Raji (cell line): ENCODE measurements around the gene EN2.

Experiments
- POLR2A ChIP-seq: IDR thresholded peaks from 2 replicates; pipeline ENCODE4 v1.6.1; 2011; ENCODE audit warnings: low read depth, low read length, control low read depth; ENCODE audit not compliant: insufficient read depth

Gene EN2

GRCh38 chr7:155439311-155440017 is 18.5 kb upstream of the EN2 start:
- no peak for TF ChIP-seq POLR2A

DNA sequence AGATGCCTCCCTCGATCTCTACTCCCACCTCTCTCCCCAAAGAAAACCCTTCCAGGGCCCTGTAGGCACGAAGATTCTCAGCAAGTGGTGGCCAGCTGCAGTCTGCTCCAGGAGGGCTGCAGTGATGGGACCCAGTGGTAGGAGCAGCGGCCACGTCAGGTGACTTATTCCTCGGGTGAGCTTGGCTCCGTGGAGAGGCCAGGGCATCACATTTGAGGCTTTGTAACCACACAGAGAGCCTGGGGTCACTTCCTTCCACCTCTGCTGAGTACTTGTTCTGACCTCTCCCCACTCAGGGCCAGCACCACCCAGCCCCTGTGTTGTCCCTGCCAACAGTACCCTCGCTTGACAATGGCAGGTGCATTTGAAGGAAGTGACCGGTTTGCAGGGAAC is 17.9 kb upstream of the EN2 start:
- no peak for TF ChIP-seq POLR2A

DNA sequence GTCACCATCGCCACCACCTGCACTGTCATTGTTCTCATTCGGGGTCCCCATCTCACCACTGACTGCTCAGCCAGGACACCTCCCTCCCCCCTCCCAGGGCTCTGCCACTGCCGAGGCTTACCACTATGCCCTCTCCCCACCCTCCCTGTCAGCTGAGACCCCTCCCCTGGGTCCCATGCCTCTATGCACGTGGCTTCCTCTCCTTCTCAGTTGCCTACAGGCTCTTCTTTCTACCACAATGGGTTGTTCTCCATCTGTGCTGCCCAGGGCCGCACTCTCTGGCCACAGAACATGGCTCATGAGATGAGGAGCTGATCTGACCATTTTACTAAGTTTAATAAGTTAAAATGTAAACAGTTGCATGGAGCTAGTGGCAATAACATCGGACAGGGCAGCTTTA is 16.1 kb upstream of the EN2 start:
- TF ChIP-seq POLR2A: no peak

DNA sequence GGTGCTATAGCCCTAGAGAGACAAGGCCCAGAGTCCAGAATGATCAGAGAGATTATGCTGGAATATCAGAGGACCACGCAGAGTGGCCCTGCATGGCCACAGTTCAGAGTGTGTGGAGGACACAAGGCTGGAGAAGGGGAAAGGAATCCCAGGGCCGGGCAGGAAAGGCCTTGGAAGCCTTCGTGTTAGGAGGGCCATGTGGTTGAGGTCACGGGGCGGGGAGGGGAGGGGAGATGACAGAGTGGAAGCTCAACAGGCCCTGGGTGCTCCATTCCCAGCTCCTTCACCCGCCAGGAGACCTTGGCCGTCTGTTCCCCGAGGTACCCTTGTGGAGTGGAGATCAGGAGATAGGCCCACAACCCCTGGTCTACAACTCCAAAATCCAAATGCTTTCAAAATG is 13.2 kb upstream of the EN2 start:
- TF ChIP-seq POLR2A: no peak

- no peak for TF ChIP-seq POLR2A
Measured at GRCh38 chr7:155447603-155448002, 10.3 kb upstream of the EN2 start.

DNA sequence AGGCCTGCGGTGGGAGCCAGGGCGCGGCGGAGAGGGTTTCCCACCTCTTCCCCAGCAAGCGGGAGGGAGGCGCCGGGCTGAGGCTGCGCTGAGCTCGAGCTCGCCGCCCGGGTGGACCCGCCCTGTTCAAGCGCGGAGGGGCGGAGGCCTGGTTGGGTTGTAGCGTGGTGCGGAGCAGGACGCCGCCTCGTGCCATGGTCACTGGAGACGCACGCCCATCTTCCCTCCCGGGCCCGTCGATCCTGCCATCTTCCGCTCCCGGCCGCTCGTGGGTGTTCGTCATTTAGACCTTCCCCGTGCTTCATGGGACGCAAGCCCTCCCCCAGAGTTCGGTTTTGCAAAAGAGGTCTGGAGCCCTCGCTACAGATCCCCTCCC is 9.3 kb upstream of the EN2 start:
- no peak for TF ChIP-seq POLR2A

- TF ChIP-seq POLR2A: no peak
Measured at GRCh38 chr7:155449008-155449868, 8.7 kb upstream of the EN2 start.

- no peak for TF ChIP-seq POLR2A
Measured at GRCh38 chr7:155449869-155450557, 7.9 kb upstream of the EN2 start.

DNA sequence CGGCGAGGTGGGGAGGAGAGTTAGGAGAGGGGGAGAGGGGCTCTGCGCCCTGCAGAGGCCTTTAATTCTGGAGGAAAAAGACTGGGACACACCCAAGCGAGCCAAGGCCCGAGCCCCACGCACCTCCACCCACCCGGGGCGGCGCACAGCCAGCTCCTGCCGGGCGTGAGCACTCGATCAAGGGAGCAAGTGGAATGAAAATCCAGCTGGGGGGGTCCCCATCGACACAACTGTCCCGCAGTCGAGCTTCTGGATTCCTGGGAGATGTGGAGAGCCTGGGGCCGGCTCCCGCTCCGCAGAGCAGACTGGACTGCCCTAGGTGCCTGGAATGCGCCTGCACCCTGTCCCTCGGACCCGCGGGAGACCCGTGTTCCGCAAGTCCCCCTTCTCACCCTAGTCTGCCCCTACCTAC is 7.4 kb upstream of the EN2 start:
- TF ChIP-seq POLR2A: no peak

DNA sequence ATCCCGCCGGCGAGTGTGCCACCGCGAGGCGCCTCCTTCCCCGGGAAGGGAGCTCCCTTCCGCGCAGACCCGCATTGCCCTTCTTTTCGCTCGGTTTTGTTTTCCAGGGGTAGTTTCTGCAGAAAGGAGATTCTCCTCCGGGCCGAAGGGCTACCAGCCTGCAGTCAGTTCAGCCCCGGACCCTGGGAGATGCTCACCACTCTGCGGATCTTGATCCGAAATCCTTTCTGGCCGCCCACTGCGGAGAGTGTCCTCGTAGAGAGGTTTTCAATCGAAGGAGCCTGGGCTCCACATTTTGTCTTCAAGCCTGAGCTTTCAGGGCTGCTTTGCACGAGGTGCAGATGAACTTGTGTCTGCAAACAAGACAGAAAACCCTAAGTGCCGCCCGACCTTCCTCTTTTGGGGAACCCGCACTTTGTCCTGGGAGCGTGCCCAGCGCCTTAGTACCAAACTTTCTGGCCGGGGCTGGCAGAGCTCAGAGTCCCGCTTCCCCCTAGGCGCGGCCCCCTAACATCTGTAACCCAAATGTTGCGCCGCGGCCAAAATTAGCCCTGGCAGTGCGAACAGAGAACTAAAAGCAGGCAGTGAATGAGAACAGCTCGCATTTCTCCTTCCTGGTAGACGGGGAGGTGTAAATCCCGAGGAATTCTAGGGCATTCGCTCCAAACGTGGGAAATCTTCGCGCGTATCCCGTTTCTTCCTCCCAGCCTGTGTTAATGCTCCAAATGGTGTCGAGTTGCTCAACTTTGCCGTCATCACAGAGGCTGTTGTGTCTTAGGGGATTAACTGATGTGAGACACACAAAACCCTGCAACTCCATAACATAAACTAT is 6.7 kb upstream of the EN2 start:
- no peak for TF ChIP-seq POLR2A

GRCh38 chr7:155451840-155452239 is 6.1 kb upstream of the EN2 start:
- no peak for TF ChIP-seq POLR2A

DNA sequence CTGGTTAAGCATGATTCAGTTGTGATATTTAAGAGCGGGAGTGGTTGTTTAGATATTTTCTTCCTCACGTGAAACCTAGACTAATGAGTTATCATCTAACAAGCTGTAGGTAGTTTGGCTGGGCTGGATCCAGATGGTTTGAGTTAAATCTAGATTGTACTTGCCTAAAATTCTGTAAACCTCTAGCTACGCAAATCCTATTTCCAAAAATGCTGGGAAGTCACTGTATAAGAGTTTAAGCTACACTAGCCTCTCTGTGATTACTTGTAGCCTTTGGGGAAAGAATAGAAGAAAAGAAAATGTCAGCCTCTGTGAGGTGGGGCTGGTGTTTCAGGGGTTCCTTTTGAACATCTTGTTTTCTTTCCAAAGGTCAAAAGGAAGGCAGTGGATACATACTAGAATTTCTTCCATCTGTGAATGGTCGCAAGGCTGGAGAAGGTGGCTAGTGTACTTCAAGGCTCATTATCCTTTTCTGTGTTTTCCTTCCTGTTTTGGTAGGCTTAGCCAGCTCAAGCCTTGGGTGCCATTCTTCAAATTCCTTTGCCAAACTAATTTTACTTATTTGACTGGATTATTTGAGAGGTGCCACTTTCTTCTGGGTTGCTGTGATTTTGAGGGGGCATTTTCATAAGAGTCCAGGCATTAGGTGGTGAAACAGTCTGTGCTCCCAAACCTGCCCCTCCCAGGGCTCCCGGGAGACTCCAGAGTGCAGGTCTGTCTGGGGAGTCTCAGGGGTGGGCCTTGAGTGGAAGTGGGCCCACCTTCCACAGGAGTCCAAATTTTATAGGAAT is 5.2 kb upstream of the EN2 start:
- no peak for TF ChIP-seq POLR2A

- TF ChIP-seq POLR2A: no peak
Measured at GRCh38 chr7:155453296-155454182, 4.4 kb upstream of the EN2 start.
